Body of pancreas (tissue), 4 donors: ENCODE data around the gene IRX3. TPM values are rescaled to one million over a fixed set of nuclear protein-coding genes. Genes with fewer than 3 reads are reported as not detected.

ENCODE experiments used
- ATAC-seq: fragments of 150-250 bp; one replicate; pipeline ENCODE4 v1.9.1; 2016
- DNase-seq, 4 donors: peaks; one replicate each; pipeline ENCODE4 v3.0.0-alpha.2; 2019
- H3K27ac ChIP-seq, 4 donors: fragments of 200-600 bp; sonication (generic); 1 replicate in 3 of 4; 2 replicates in 1 of 4; pipeline versions ENCODE4 v1.5.1 to v1.6.1; 2016 to 2019; ENCODE audit warnings: mild to moderate bottlenecking in 1 of 4, mixed read lengths in 1 of 4, moderate library complexity in 1 of 4
- H3K27me3 ChIP-seq, 2 donors: fragments of 200-600 bp; sonication (generic); one replicate each; pipeline ENCODE4 v1.6.0; 2016; ENCODE audit warnings: mild to moderate bottlenecking in 1 of 2
- H3K36me3 ChIP-seq, 2 donors: fragments of 200-600 bp; sonication (generic); replicated peaks in 1 of 2; 2 replicates each; pipeline ENCODE4 v1.5.1; 2016; ENCODE audit warnings: low read depth in 2 of 2; ENCODE audit not compliant: insufficient read depth in 1 of 2
- H3K4me1 ChIP-seq: fragments of 200-600 bp; sonication (generic); one replicate; pipeline ENCODE4 v1.6.0; 2016
- H3K4me3 ChIP-seq, 2 donors: fragments of 200-600 bp; sonication (generic); 1 replicate in 1 of 2; 2 replicates in 1 of 2; pipeline ENCODE4 v1.5.1; 2016 to 2019
- H3K9me3 ChIP-seq, 3 donors: fragments of 200-600 bp; sonication (generic); 1 replicate in 2 of 3; 2 replicates in 1 of 3; pipeline ENCODE4 v1.5.1; 2016
- CTCF ChIP-seq, 7 experiments: fragments of 450-650 bp in 4 of 7; fragments of 200-600 bp in 3 of 7; sonication (generic) in 3 of 7; IDR thresholded peaks; one replicate each; pipeline ENCODE4 v1.5.1; 2016 to 2019; ENCODE audit warnings: antibody characterized with exemption in 7 of 7
- POLR2A ChIP-seq, 3 donors: fragments of 450-650 bp; IDR thresholded peaks; one replicate each; pipeline ENCODE4 v1.6.1; 2016; ENCODE audit warnings: antibody characterized with exemption in 3 of 3, mild to moderate bottlenecking in 2 of 3
- WGBS, 2 donors: methylation state at CpG; one replicate each; pipeline ENCODE4 v1.1.5; 2017; 5-methylcytosine and 5-hydroxymethylcytosine counted together
- intact Hi-C: fragments of 100-400 bp; cut with DNase I; formaldehyde crosslinking; loops from one replicate; pipeline ENCODE4 v1.15.1; 2023
- total RNA-seq, 2 donors: library from RNA; depleted of rRNA; stranded (reverse); fragments of >200 nt; gene quantifications; one replicate each; pipeline ENCODE4 v1.1.0, GENCODE V29; 2016

IRX3 gene
- total RNA-seq, 2 donors from 2014 or later, result 1.6 to 2.6 TPM

- no peak for ATAC-seq
- intact Hi-C loops, result no loop called here
Measured at GRCh38 chr16:54296543-54296942, 10.0 kb upstream of the IRX3 start.

GRCh38 chr16:54291656-54292487 lies 5.3 kb upstream of the IRX3 start:
- ATAC-seq (no peak), DNase-seq (no peak)
- 41 to 42% methylated on average over 19 to 22 of the region's 22 CpGs for WGBS, 2 donors
- Histone ChIP-seq H3K36me3 (no peaks in the 10 kb centered on the region), H3K27me3 (peaks cover 0 to 5% of the 10 kb centered on the region in 2 donors), H3K9me3 (no peaks in the 10 kb centered on the region), H3K27ac (no peak overlapping the region), H3K4me1 (peaks cover 19% of the 10 kb centered on the region), H3K4me3 (no peak overlapping the region)
- TF ChIP-seq POLR2A (IDR thresholded peaks at IDR 0.05) (no peak), CTCF (IDR thresholded peaks at IDR 0.05) (no peak)
- intact Hi-C loops, result no loop called here

More at GRCh38 chr16:54296543-54296942, 10.0 kb upstream of the IRX3 start:
- no peaks in the 10 kb centered on the region for H3K9me3 ChIP-seq
- no peak overlapping the region for H3K4me3 ChIP-seq
- WGBS, 2 donors, result 72 to 76% methylated on average over 1 of the region's 1 CpG
- no peaks in the 10 kb centered on the region for H3K27me3 ChIP-seq
- H3K27ac ChIP-seq, result no peak overlapping the region
- no peaks in the 10 kb centered on the region for H3K4me1 ChIP-seq
- DNase-seq, result no peak
- H3K36me3 ChIP-seq, result no peaks in the 10 kb centered on the region
- TF ChIP-seq POLR2A (IDR thresholded peaks at IDR 0.05) (no peak), CTCF (IDR thresholded peaks at IDR 0.05) (no peak)

GRCh38 chr16:54290833-54291655 lies 4.5 kb upstream of the IRX3 start:
- H3K9me3 ChIP-seq, result no peaks in the 10 kb centered on the region
- DNase-seq, result no peak
- H3K27me3 ChIP-seq, result peaks cover 0 to 5% of the 10 kb centered on the region in 2 donors

More at GRCh38 chr16:54290833-54291655, 4.5 kb upstream of the IRX3 start:
- 17 to 18% methylated on average over 21 to 46 of the region's 46 CpGs for WGBS, 2 donors
- Histone ChIP-seq H3K4me1 (peaks cover 25% of the 10 kb centered on the region), H3K36me3 (no peaks in the 10 kb centered on the region), H3K4me3 (no peak overlapping the region), H3K27ac (no peak overlapping the region)
- TF ChIP-seq CTCF (IDR thresholded peaks at IDR 0.05) (no peak), POLR2A (IDR thresholded peaks at IDR 0.05) (no peak)
- intact Hi-C loops, result no loop called here
- no peak for ATAC-seq
